ENCODE data around the gene STH.

DNA sequence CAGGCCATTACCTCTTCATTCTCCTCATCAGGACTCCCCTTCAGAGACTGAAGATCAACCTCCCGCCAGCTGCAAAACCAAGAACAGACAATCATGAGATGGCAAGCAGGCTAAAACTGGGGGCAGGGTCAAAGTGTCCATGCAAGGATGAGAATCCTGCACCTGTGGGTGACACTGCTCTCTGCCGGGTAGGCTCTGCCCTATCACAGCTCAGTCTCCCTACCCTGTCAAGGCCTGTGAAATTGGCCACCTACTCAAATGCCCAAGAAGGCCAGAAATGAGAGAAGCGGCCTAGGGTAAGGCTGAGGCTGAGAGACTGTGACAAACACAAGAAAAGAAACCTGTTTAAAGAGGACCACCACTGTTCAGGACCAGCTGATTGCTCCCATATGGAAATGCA is 34.3 kb downstream of the STH start:
- TF ChIP-seq, protein P1, sequence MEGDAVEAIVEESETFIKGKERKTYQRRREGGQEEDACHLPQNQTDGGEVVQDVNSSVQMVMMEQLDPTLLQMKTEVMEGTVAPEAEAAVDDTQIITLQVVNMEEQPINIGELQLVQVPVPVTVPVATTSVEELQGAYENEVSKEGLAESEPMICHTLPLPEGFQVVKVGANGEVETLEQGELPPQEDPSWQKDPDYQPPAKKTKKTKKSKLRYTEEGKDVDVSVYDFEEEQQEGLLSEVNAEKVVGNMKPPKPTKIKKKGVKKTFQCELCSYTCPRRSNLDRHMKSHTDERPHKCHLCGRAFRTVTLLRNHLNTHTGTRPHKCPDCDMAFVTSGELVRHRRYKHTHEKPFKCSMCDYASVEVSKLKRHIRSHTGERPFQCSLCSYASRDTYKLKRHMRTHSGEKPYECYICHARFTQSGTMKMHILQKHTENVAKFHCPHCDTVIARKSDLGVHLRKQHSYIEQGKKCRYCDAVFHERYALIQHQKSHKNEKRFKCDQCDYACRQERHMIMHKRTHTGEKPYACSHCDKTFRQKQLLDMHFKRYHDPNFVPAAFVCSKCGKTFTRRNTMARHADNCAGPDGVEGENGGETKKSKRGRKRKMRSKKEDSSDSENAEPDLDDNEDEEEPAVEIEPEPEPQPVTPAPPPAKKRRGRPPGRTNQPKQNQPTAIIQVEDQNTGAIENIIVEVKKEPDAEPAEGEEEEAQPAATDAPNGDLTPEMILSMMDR (conservative IDR thresholded peaks at IDR 0.05 in 1 of 2, IDR thresholded peaks at IDR 0.05 in 1 of 2; ENCODE audit: extremely low read depth in 1 of 2, insufficient read depth in 1 of 2, low read depth in 1 of 2, low read length in 2 of 2) = no peak
- TF ChIP-seq EZH2 (IDR thresholded peaks at IDR 0.05; ENCODE audit: borderline replicate concordance, low read length) = no peak

All from mammary epithelial cell (primary cell).